Measurements from ENCODE around the gene NPC1.
"Not testable (repeated sequence)": the region's sequence is repeated elsewhere in the genome, so short reads cannot be mapped to it uniquely, and the experiment has no call there.

Gene NPC1

GRCh38 chr18:23501626-23502025, 84.7 kb downstream of the NPC1 start:
- in situ Hi-C loops (cut with MboI; ENCODE audit: low sequenced_read_pairs) = loop anchor here (25.0 kb wide), 2 partner anchors 311 to 611 kb away; no protein-coding TSS in a partner anchor

- in situ Hi-C loops (cut with MboI; ENCODE audit: low sequenced_read_pairs) = no loop called here
Measured at GRCh38 chr18:23499291-23499781, 87.0 kb downstream of the NPC1 start.

GRCh38 chr18:23498877-23499276, 87.4 kb downstream of the NPC1 start:
- in situ Hi-C loops (cut with MboI; ENCODE audit: low sequenced_read_pairs) = no loop called here

GRCh38 chr18:23498117-23498516, 88.2 kb downstream of the NPC1 start:
- in situ Hi-C loops (cut with MboI; ENCODE audit: low sequenced_read_pairs) = no loop called here

GRCh38 chr18:23495723-23496440, 90.4 kb downstream of the NPC1 start:
- in situ Hi-C loops (cut with MboI; ENCODE audit: low sequenced_read_pairs) = no loop called here

- in situ Hi-C loops (cut with MboI; ENCODE audit: low sequenced_read_pairs) = no loop called here
Measured at GRCh38 chr18:23494992-23495391, 91.3 kb downstream of the NPC1 start.

- in situ Hi-C loops (cut with MboI; ENCODE audit: low sequenced_read_pairs) = no loop called here
Measured at GRCh38 chr18:23493654-23494053, 92.7 kb downstream of the NPC1 start.

- in situ Hi-C loops (cut with MboI; ENCODE audit: low sequenced_read_pairs) = not testable (repeated sequence)
Measured at GRCh38 chr18:23489586-23489985, 96.7 kb downstream of the NPC1 start.

- in situ Hi-C loops (cut with MboI; ENCODE audit: low sequenced_read_pairs) = no loop called here
Measured at GRCh38 chr18:23487738-23488570, 98.4 kb downstream of the NPC1 start.

- in situ Hi-C loops (cut with MboI; ENCODE audit: low sequenced_read_pairs) = no loop called here
Measured at GRCh38 chr18:23485386-23485785, 100.9 kb downstream of the NPC1 start.

GRCh38 chr18:23484561-23485182, 101.6 kb downstream of the NPC1 start:
- in situ Hi-C loops (cut with MboI; ENCODE audit: low sequenced_read_pairs) = no loop called here
